Measurements from ENCODE around the gene ERG.

Gene ERG

GRCh38 chr21:38389896-38390295 is 108.4 kb downstream of the ERG start:
- no peak for DNase-seq (ENCODE audit: low read depth)

DNA sequence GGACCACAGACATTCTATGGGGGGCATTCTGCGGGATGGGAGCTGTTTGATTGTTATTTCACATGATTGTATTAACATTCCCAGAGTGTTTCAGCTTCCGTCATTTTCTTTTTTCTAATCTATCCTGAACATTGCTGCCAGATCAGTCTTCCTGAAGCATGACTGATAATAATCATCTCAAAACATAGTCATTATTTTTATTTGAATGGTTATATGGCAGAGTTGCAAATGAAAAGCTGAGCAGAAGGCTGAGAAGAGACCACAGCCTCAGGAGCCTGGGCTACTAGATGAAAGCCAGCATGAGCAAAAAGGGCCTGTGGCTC is 109.0 kb downstream of the ERG start:
- no peak for DNase-seq (ENCODE audit: low read depth)

DNA sequence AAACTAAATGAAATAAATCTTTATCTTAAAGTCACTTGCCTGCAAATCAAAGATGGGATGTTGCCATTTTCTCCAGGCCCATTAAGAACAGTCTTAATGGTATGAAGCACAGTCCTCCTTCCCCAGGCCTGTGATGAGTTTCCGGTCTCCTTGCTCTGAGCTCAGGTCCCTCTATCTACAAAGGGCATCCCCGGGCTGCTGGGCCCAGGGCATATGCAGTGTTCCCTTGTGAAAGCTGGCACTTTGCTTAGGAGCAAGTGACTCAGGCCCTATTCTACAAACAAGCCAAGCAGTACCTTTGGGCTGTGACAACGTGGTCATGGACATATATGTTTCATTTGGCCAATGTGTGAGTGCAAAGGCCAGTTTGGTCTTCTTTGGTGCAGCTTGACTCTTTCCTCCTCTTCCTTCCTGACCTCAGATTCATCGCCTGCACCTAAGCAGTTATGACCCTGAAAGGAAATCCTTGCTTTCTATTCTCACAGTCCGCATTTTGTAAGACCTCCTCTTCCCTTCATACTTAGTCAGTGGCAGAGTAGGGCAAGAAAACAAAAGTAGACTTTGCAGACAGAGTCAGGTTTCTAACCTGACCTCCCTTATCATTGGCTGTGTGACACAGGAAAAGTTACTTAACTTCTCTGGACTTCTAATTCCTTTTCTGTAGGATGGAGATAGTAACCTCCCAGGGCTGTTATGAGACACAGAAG is 109.5 kb downstream of the ERG start:
- DNase-seq (ENCODE audit: low read depth): no peak

DNA sequence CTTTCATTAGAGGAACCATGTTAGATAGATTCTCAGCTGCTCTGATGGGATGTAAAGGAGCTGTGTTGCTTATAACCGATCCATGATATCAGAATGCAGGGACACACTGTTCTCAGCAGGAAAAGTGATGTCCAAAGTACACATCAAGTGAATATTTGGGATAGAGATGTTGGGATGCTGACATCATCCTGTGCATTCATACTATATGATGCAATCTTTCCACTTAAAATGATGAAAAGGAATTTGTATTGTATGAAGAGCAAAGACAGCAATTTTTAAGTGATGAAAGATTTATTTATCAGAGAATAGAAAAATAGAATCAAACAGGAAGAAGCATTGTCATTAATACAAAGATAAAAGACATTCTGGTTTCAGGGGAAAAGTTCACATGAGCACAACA is 110.1 kb downstream of the ERG start:
- DNase-seq (ENCODE audit: low read depth): no peak

DNA sequence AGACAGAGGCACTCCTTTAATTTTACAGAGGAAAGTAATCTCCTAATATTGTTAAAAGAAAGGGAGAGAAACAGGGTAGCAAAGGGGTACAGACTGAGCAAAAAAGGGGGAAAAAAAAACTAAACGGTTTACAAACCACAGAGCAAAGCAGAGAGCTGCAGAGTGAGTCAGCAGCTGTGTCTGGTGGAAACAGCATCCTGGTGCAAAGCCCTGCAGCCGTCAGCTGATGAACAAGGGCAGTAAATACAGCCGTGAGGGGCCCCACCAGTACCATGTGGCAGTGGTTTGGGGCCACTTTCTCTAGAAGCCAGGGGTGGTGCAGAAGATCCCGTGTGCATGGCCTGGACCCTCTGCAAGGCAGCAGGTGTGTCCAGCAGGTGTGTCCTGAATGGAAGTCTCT is 111.3 kb downstream of the ERG start:
- DNase-seq (ENCODE audit: low read depth): no peak

GRCh38 chr21:38385427-38386175 is 112.7 kb downstream of the ERG start:
- DNase-seq (ENCODE audit: low read depth): no peak

GRCh38 chr21:38384675-38385426 is 113.4 kb downstream of the ERG start:
- DNase-seq (ENCODE audit: low read depth): no peak

- DNase-seq (ENCODE audit: low read depth): no peak
Measured at GRCh38 chr21:38384238-38384560, 114.1 kb downstream of the ERG start.

DNA sequence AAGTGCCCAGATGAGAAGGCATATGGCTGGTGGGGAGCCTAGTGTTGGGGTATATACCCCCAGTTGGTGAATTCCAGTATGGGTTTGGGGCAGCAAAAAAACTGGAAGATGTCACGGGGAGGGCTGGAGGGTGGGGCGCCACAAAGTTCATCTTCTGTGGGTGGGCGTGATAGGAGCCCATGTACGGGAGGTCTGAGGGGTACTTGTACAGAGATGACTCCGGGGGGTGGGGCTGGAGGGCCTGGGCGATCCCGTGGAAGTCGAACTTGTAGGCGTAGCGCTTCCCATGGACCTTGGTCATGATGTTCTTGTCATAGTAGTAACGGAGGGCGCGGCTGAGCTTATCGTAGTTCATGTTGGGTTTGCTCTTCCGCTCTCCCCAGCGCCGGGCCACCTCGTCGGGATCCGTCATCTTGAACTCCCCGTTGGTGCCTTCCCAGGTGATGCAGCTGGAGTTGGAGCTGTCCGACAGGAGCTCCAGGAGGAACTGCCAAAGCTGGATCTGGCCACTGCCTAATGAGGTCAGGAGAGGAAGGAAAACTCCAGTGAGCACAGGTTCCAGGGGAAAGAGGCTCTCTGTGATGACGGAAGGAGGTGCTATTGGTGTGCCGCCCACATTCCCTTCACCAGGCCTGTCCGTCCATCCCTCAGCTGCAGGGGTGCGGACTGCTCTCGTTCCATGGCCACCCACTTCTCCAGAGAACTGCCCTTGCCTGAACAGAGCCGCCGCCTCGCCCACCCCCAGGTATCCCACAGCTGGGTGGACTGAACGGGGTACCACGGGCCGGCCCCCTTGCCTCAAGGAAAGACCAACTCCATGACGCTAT is 114.7 kb downstream of the ERG start:
- no peak for DNase-seq (ENCODE audit: low read depth)

- no peak for DNase-seq (ENCODE audit: low read depth)
Measured at GRCh38 chr21:38380481-38381137, 117.7 kb downstream of the ERG start.

GRCh38 chr21:38379147-38379546 is 119.1 kb downstream of the ERG start:
- DNase-seq (ENCODE audit: low read depth): no peak

- DNase-seq (ENCODE audit: low read depth): no peak
Measured at GRCh38 chr21:38377165-38378088, 120.8 kb downstream of the ERG start.

GRCh38 chr21:38376693-38377092 is 121.6 kb downstream of the ERG start:
- DNase-seq (ENCODE audit: low read depth): no peak

DNA sequence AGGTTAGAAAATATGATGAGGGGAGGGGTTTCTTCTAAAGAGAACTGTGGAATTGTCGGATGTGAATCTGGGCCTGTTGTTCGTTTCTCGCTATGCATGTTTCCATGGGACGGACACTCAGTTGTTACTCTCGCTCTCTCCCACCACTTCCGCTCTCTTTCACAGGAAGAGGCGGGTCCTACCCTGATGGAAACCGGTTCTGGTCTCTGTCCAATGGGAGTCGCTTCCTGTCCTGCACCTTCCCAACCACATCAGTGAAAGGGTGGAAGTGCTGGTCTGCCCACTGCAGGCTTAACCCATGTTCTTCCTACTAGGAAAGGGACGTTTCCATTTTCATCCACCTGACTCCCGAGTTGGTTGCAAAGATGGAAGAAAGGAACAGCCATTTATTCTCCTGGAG is 122.0 kb downstream of the ERG start:
- no peak for DNase-seq (ENCODE audit: low read depth)

- no peak for DNase-seq (ENCODE audit: low read depth)
Measured at GRCh38 chr21:38367646-38368045, 130.6 kb downstream of the ERG start.

DNA sequence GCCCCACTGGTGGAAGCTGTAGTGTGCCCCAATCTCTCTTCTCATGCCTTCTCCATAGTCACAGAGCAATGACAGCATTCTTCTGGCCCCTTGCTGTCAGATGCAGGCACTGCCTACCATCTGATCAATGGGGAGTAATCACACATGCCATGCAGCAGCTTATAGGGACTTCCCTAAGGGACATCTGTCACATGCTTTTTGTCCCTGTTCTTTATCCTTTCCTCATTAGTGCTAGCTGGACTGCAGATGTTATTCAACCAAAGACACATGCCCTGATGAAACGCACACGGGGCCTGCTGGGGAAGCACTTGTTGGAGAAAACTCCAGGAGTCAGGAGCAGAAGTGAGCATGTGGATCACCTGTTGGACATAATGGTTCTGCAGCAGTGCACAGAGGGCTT is 132.8 kb downstream of the ERG start:
- DNase-seq (ENCODE audit: low read depth): no peak

DNA sequence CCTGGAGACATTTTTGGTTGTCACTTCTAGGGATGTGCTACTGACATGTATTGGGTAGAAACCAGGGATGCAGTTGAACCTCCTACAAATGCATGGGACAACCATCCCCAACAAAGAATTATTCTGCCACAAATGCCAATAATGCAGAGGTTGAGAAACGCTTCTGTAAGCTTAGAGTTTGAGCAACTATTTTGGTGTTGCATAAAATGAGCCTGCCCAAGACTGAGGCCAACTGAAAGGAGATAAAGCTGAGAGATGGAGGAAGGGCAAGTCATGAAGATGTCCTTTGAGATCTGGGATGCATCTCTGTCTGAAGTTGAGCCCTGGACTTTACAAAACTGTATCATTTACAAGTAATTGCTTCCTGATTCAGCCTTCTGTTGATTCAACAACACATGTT is 134.6 kb downstream of the ERG start:
- DNase-seq (ENCODE audit: low read depth): no peak

- DNase-seq (ENCODE audit: low read depth): no peak
Measured at GRCh38 chr21:38361324-38361723, 137.0 kb downstream of the ERG start.

GRCh38 chr21:38359835-38360234 is 138.4 kb downstream of the ERG start:
- DNase-seq (ENCODE audit: low read depth): no peak

- DNase-seq (ENCODE audit: low read depth): no peak
Measured at GRCh38 chr21:38359090-38359489, 139.2 kb downstream of the ERG start.

GRCh38 chr21:38358666-38359065 is 139.6 kb downstream of the ERG start:
- no peak for DNase-seq (ENCODE audit: low read depth)

Measured in T-helper 22 cell (primary cell).